ENCODE results near the gene PYGB.

The PYGB gene

GRCh38 chr20:25252686-25253421 is 5.0 kb downstream of the PYGB start (continued):
- TF ChIP-seq ZBTB6 (tag by site-specific recombination; IDR thresholded peaks at IDR 0.05) (no peak), ZNF335 (tag by site-specific recombination; conservative IDR thresholded peaks at IDR 0.05) (no peak), ZNF830 (tag by site-specific recombination; IDR thresholded peaks at IDR 0.05; ENCODE audit: low read depth) (no peak), AEBP2 (tag by site-specific recombination; IDR thresholded peaks at IDR 0.05; ENCODE audit: borderline replicate concordance) (no peak), ZNF221 (tag by site-specific recombination; IDR thresholded peaks at IDR 0.05; ENCODE audit: borderline replicate concordance) (no peak), GFI1B (tag by site-specific recombination; IDR thresholded peaks at IDR 0.05) (no peak), ZNF488 (tag by site-specific recombination; IDR thresholded peaks at IDR 0.05) (peak; percentile 63; the same call in 1 of the 2 replicates), ZNF837 (tag by site-specific recombination; IDR thresholded peaks at IDR 0.05) (no peak), ZNF529 (tag by site-specific recombination; IDR thresholded peaks at IDR 0.05; ENCODE audit: insufficient replicate concordance) (no peak), HOXD13 (CRISPR knock-in tag; IDR thresholded peaks at IDR 0.05; ENCODE audit: borderline replicate concordance) (no peak), ZIC2 (tag by site-specific recombination; IDR thresholded peaks at IDR 0.05) (no peak), ZNF184 (tag by site-specific recombination; IDR thresholded peaks at IDR 0.05) (no peak), RBAK (tag by site-specific recombination; IDR thresholded peaks at IDR 0.05) (no peak), ZNF239 (tag by site-specific recombination; IDR thresholded peaks at IDR 0.05) (no peak), ZNF549 (tag by site-specific recombination; IDR thresholded peaks at IDR 0.05) (no peak), SCRT2 (tag by site-specific recombination; IDR thresholded peaks at IDR 0.05) (no peak), ZNF132 (tag by site-specific recombination; IDR thresholded peaks at IDR 0.05; ENCODE audit: borderline replicate concordance) (no peak), ZNF157 (tag by site-specific recombination; IDR thresholded peaks at IDR 0.05) (no peak), ZNF26 (tag by site-specific recombination; IDR thresholded peaks at IDR 0.05) (no peak), ZNF658 (tag by site-specific recombination; IDR thresholded peaks at IDR 0.05) (no peak), WT1 (tag by site-specific recombination; IDR thresholded peaks at IDR 0.05) (peak; percentile 60), ZNF24 (tag by site-specific recombination; IDR thresholded peaks at IDR 0.05) (peak; percentile 79), ZNF362 (tag by site-specific recombination; IDR thresholded peaks at IDR 0.05) (0 out of 2 replicates have a peak, but pooled peaks have one; percentile 41), PRDM6 (tag by site-specific recombination; IDR thresholded peaks at IDR 0.05) (peak; percentile 98), EGR2 (tag by site-specific recombination; IDR thresholded peaks at IDR 0.05; ENCODE audit: low read depth) (no peak), ZNF423 (tag by site-specific recombination; IDR thresholded peaks at IDR 0.05) (peak; percentile 29; the same call in 1 of the 2 replicates), ZNF548 (tag by site-specific recombination; IDR thresholded peaks at IDR 0.05) (no peak), ELK4 (IDR thresholded peaks at IDR 0.05; ENCODE audit: borderline replicate concordance, low read depth, low read length) (no peak), ZNF138 (tag by site-specific recombination; IDR thresholded peaks at IDR 0.05; ENCODE audit: borderline replicate concordance) (no peak), BCL11A (tag by site-specific recombination; IDR thresholded peaks at IDR 0.05; ENCODE audit: low read depth) (peak; percentile 52; the same call in 1 of the 2 replicates), ZNF248 (tag by site-specific recombination; IDR thresholded peaks at IDR 0.05) (no peak), SALL2 (tag by site-specific recombination; IDR thresholded peaks at IDR 0.05; ENCODE audit: borderline replicate concordance) (no peak)
